DMS153 (cell line): Measurements from ENCODE around the gene COPS8.

Experiments
- DNase-seq: peaks from one replicate; lab custom pipeline; 2025; lab: John Stamatoyannopoulos, UW

The COPS8 gene

DNA sequence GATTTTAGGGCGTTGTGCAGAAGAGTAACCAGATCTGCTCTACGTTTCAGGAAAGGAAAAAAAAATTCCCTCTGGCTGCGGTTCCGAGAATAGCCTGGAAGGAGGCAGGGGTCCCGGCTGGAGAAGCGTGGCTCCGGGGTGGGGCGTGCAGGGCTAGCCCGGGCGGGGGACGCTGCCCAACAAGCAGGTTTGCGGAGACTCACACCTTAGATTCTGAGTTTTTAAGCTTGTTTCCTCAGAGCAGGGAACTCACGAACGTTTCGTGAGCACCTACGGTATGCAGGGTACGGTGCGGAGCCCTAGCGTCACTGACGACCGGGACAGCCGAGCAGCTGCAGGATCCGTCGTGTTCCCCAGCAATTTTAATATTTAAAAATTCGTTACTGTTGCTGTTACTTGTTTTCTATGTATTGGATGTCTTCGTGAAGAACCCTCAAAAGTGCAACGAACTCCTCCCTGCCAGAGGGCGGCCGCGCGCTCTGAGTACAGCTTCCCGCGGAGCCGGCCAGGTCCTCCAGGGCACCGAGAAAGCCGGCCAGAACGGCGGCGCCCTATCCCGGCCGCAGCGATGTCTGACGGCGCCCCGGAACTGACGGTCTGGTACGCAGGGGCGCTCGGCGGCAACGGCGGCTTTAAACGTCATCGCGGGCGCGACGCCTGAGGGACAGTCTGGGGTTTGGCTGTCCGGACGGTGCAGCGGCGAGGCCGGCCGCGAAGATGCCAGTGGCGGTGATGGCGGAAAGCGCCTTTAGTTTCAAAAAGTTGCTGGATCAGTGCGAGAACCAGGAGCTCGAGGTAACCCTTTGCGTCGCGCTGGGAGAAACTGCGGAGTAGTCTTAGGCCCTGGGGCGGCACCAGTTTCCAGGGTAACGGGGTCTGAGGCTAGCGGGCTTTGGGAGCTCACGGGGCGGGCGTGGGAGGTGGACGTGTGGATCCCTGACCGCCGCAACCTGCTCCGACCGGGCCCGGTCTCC lies at the start of gene COPS8:
TSS of gene COPS8 (plus strand) at position 642 of the 974 bp plus-strand sequence. CDS start at position 718, 76 bp downstream.
- DNase-seq = peak; percentile 88

DNA sequence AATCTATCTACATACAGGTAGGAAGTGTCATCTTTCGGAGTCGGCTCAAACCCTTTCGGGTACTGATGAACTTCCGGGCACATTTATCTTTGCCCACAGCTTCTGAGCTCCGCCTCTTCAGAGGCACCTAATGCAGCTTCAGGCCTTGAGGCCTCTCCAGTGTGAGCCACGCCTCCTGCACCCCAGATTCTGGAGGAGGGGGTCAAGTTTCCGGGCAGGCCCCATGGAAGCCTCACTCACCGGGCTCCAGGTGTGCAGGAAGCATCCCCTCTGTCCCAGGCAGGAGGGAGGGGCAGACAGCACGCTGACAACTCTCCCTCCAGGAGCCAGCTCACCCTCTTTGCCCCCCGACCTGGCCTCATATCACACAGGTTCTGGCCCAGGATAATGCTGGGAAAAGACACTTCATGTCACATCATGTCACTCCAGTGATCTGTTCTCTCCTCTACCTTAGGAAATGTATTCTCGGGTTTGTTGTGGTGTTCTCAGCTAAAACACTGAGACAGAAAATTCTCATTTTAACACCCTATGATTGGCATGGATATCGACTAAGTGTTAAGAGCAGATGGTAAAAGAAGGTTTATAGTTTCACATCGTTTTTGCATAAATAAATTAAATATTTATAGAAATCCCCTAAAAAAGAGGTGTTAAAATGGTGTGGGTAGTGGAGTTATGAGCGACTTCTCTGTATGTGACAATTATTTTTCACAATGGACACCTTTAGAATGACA lies 46.2 kb upstream of the COPS8 start:
- no peak for DNase-seq

DNA sequence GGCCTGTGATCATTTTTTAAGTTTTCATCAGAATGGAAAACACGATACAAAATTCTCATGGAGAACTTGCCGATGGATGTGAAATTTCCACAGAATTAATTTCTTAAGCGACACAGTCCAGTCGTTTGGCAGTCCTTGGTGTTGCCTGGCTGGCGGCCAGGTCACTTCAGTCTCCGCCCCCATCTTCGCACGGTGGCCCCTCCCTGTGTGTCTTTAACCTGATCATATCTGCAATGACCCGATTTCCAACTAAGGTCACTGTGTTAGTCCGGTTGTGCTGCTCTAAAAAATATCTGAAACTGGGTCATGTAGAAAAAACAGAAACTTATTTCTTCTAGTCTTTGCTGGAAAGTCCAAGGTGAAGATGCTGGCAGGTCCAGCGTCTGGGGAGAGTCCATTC lies 44.5 kb upstream of the COPS8 start:
- DNase-seq = no peak

DNA sequence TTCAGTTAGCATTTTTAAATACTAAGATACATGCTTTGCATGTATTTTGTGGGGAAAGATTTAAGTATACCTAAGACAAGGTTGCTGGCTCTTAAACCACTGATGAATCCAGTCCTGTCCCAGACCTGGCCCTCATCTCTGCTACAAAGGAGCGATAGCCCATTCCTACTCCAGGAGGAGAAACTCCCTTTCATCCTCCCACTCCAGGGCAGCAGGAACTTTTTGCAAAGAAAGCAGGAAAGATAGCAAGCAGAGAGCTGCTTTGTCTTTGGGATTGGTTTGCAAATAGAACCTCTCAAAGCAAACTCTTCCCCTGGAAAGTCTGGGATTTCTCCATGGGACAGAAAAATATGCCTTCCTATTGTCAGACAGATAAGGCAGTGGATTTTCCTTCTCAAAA lies 43.6 kb upstream of the COPS8 start:
- no peak for DNase-seq

DNA sequence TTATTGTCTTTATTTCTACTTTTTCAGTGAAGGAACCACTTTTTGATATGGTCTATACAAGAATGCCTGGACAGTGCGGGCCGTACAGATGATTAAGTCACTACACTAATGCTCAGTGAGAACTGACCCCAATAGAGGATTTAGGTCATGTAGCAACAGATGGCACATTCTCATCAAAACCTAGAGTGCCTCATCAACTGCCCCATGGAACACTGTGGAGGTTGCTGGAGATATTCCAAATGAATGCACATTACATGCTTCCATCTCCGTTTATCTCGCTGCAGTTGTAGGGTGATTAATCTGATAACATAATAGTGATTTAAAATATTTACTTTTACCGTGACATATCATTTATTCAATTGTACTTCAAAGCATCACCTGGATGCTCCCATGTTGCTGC lies 41.8 kb upstream of the COPS8 start:
- peak; percentile 12 for DNase-seq

DNA sequence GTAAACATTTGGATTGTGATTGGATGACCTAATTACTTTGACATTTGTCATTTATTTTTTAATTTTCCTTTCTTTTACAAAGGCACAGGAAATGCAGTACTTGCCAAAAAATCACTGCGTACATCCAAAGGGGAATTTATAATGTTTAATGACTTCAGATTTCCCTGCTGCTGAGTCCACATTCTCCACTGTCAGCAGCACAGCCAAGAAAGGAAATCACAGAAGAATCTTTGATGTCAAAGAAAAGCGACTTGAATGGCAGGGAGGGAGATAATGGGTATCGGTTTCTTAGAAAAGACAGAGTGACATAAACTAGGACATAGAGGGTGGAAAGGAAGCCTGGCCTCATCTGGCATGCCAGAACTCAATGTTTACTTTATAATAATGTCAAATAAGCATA lies 41.4 kb upstream of the COPS8 start:
- DNase-seq = no peak

DNA sequence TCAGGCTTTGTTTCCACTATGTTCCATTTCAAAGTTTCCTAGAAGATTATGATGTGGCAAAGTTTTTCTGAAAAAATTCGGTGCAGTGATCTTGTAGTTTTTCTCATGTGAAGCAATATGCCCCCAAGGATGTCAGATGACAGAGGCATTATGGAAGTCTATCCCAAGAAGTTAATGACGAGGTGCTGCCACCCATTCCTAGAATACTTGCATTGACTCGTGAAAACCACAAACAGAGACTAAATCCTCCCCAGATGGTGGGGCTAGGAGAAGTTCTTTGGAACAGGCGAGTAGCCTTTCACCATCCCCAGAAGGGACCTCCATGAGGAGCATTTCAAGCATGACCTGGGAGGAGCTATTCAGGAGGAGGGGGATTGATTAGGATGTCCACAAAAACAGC lies 40.2 kb upstream of the COPS8 start:
- no peak for DNase-seq

DNA sequence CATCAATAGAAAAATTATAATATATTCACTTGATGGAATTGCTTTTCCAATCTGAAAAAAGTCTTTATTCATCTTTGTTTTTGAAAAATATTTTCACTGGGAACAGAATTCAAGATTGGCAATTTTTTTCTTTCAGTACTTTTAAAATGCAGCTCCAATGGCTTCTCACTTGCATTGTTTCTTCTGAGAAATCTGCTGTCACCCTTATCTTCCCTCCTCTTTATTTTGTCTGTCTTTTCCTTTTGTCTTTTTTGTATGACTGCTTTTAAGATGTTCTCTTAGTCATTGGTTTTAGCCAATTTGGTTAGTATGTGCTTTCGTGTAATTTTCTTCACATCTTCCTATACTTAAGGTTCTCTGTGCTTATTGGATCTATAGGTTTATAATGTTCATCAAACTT lies 37.1 kb upstream of the COPS8 start:
- no peak for DNase-seq

DNA sequence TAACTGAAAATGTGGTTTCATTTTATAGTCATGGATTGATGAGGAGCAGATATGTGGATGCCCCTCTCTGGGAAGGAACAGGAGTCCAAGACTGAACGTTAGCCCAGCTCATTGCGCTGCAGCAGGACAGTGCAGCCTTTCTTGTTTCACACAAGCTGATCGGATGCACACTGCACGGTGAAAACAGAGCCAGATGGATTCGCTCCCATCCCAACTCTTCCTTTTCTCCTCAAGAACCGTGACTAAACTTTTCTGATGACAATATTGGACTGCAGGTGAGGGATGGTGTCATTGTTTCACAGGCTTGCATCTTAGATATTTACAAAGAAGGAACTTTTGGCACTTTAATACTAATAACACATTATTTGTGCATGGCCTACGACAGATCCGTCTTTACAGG lies 33.8 kb upstream of the COPS8 start:
- DNase-seq = no peak

DNA sequence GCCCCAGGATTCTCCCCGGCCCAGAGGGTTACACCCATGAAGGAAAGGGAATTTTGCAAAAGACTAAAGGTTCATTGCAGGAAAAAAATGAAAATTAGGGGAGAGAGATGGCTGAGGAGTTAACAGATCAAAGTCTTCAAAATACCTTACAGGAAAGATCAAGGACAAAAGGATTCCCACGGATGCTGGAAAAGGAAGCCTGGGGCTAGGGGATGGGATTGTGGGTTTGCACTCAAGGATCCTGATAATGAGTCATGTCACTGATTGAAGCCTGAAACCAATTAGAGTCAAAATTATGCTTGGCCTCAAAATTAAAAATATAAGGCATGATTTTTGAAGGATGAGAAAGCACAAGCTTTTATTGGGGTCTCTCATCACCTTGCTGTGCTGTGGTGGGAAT lies 32.6 kb upstream of the COPS8 start:
- DNase-seq = no peak

DNA sequence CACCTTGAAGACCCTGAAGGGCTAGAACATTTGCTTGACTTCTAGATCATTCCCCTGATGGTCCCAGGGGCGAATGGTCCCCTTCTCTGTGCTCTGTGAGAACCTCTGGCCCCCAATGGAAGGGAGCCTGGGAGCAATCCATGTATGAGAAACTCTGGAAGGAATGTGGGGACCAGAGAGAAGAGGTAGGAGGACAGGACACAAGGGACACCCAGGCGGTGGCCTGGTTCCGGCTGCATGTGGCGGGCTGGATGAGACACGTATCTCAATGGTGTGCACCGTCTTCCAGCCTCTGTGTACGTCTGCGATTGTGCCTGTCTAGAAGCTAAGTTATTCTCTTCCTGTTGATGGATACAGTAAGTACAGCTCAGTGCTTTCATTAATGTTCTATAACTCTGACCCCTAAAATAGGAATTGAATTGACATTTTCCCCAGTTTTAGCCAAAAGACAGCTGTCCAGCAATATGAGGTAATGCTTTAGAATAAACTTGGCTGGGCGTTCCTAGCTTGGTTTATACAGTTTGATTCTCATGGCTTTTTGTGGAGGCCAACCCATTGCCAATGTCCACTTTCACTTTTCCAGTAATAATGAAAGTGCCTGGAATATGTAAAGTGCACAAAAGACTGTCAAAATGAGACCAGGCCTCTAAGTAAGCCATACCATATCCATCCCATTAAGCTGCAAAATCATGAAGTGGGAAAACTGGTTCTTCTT lies 30.1 kb upstream of the COPS8 start:
- DNase-seq = no peak

DNA sequence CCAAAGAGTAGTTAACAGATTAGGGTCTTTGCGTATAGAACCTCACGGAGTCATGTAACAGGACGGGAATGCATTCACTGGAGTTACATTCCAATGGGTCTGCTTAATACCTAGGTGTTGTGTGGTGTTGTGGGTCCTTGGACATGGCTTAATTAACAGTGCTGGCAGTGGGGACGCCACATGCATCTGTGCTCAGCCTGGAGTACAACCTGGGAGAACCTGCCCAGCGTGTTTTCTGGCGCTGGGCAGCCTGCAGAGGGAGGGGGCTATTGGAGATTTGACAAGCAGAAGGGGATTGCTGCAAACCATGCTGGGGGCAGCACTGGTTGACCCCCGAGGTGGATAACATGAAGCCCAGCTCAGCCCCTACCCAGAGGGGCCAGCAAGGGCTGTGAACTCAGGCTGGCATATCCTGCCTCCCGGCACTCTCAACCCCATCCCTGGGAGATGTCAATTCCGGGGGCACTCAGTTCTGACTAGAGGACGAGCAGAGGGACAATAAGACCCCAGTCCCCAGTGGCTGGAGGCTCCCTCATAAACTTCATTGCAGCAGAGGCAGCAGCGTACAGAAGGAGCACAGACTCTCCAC lies 29.3 kb upstream of the COPS8 start:
- DNase-seq = no peak

DNA sequence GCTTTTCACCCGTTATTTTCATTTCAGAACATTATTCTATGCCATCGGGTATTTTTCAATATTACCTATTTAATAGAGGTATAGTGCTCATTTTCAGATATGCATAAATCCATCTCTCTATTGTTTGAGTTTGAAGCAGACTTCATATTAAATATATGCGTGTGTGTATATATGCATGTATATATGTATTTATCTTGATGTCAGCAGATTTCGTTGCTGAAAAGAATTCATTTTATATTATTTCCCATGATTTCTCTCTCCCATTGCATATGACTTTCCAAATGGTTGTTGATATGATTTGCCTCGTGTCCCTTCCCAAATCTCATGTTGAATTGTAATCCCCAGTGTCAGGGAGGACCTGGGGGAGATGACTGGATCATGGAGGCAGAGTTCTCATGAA lies 28.6 kb upstream of the COPS8 start:
- no peak for DNase-seq

DNA sequence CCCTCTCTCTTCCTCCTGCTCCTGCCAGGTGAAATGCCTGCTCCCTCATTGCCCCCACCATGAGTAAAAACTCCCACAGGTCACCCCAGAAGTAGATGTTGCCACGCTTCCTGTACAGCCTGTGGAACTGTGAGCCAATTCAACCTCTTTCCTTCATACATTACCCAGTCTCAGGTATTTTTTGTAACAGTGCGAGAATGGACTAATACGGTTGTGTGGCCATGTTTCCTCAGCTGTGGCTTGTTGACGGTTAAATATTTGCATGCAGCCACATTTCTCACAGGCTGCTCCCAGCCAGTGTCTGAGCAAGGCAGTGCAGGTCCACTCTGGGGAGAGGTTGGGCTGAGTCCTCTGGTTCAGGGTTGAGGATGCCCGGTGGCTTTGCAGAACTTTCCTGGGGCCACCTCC lies 27.8 kb upstream of the COPS8 start:
- no peak for DNase-seq

DNA sequence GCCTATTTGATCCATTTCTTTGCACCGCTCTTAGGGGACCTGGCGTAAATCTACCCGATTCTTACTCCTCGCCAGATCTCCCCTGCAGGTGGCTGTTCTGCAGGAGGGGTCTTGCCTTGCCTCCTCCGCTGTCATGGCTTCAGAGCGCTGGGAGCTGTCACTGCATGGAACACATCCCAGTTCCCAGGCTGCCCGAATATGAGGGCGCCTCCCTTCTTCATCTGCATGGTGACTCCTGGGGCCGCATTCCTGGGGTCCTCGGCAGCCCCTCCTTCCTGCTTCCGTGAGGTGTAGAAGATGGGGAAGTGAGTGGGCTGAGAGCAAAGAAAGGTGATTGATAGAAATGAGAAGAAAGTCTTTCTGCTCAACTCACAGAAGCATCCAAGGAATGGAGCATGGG lies 27.3 kb upstream of the COPS8 start:
- no peak for DNase-seq

DNA sequence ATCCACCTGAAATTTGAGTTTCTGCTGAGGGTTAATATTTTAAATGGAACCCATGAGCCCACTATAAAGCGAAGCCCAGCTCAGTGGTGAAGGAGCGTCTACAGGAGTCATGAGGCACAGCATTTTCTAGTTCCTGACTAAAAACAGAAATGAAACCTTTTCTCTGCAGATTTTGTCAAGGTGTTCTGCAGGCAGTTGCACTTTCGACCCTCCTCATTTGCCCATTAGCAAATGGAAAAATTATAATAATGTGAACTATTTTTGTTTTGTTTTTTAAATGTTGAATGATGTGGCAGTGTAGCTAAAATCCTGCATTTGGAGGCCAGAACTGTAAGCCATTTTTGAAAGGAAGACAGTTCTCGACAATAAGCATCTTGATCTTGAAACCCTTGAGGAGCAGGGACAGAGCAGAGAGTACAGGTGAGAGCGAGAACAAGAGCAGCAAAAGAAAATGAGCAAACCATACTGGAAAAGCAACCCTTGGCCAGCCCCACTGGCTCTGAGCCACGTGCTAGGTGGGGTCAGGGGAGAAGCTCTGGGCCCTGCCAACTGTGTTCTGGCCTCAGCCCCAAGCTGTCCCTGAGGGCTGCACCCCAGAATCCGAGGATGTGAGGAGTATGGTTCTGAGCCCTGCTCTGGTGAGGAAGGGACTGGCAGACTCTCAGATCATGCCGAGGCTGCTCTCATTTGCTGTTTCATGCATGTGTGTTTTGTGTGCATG lies 26.4 kb upstream of the COPS8 start:
- DNase-seq = no peak

DNA sequence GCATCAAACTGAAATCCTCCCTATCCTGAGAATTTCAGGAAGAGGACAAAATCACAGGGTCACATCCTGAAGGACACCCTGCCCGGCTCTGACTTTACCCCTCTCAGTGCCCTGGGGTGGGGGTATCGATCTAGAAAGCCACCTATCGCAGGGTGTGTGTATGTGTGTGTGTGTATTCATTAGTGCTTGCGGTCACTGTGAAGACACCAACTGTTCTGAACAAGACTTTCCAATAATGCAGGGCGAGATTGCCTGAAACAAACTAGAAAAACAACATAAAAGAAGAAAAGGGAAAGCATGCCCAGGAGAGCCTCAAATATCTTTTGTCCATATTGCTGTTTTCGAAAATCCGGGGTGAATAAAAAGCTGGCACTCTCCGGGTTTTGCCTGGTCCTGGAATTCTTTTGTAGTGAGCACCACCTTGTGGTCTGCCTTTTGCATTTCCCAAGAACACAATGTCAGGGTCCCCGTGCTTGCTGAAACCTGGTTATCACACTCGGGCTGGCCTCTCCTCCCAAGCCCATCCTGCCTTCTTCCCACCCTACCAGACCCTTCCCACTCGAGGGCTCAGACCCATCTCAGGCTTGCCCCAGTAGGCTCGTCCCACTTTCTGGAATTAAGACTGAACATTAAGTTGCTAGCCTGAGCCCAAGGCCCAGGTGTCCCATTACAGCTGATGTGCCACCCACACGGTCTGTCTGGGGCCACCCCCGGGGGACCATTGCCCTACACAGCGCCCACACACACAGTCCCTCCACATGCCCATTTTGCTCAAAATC lies 25.0 kb upstream of the COPS8 start:
- peak; percentile 30 for DNase-seq

DNA sequence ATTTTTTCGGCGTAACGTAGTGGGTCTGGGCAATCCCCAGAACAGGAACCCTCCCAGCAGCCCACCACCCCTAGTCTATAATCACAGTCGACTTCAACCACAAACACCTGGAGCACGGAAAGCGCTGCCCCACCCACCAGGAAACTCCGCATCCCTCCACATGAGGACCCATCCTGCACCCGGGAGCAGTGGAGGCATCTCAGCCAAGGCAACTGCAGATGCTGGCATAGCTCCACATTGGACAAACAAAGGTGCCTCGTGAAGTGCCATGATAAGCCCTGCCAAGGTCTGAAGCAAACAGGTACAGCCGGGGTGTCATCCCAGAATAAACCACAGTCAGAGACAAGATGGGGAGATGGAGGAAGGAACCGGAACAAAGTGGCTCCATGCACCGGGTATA lies 24.3 kb upstream of the COPS8 start:
- no peak for DNase-seq

DNA sequence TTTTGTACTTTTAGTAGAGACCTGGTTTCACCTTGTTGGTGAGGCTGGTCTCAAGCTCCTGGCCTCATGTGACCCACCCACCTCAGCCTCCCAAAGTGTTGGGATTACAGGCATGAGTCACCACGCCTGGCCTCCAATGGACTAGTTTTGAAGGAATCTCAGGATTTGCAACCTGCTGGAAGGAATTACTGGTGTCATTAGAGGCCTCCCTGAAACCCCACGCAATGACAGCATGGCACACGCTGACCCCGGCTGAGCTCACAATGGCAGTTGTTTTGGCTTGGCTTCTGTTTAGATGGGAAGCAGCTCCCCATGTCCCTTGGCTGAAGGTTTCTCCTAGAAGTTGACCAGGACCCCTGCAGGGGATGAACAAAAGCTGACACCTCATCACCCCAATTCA lies 23.1 kb upstream of the COPS8 start:
- no peak for DNase-seq

DNA sequence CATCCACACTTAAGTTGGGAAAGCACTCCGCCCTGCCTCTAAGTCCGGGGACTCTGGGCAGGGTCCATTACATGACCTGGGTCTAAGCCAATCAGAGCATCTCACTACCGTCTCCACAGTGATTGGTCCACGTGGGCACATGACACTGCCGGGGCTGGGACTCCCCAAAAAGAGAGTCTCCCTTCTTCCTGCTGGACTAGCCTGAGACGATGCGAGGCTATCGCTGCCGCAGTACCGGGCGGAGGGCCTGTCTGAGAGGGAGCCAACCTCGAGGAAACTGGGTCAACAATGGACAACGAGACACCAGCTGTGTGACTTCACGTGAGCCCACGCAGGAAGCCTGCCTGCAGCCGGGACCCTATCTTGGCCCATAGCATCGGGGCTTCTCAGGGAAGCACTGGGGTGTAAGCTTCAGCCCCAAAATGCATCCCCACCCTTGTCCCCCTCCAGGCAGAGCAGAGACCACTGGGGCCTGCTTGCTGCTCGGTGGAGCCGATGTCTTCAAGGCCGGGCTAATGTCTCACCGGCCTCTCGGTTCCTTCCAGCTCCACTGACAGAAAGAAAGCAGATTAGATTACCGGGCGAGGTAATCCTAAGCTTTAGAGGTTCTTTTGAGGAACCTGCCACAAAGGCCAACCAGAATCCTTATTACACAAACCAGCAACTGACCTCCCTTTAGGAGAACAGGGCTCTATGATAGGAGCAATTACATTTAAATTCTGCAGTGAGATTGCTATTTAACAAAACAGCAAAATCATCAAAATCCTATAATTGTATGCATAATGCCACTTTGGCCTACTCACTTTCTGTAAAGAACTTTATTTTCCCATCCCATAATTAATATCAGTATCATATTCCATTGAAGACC lies 21.3 kb upstream of the COPS8 start:
- DNase-seq = no peak
